H4 (cell line): ENCODE results near the gene CDH4. TPM values are rescaled to one million over a fixed set of nuclear protein-coding genes. Genes with fewer than 3 reads are reported as not detected.

Experiments used
- DNase-seq: peaks from one replicate; pipeline ENCODE4 v3.0.0-alpha.2; 2015; ENCODE audit warnings: low spot score
- total RNA-seq: library from RNA; depleted of rRNA; stranded (reverse); fragments of >200 nt; shearing (Covaris generic); gene quantifications from 2 replicates; pipeline ENCODE4 v1.2.3, GENCODE V29; 2014

CDH4 gene
- total RNA-seq, 1 experiment from 2014 or later: 0.14 TPM

DNA sequence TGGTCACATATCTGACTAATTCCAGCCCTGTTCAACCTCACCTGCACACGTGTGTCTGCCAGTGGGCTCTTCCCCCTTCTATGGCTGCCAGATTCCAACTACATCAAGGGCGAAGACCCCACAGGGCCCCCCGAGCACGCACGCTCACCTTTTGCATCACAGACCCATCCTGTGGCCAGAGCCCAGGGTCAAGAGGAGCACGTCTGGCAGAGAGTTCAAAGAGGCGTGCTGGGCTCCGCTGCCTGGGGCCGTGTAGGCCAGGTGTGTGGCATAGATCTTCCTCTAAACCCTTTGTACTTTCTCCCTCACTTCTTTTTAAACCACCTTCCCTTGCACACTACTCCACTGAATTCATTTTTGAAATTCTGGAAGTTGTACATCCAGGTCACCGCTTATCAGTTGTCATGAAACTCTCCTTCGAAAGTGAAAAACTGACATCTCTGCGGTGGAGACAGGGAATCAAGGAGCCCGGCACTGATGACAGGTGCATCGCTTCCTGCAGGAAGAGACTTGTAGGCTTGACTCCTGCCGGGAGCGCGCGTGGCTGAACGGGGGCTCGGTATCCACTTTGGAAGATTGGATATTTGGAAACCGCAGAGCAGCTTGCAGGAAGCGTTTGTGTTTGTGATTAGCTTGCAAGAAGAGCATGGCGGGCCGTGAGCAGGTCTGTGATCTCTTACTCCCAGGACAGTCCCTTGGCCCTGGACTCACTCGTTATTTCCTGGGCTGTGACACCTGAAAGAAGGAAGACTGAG, 397.2 kb downstream of the CDH4 start:
- DNase-seq: no peak

DNA sequence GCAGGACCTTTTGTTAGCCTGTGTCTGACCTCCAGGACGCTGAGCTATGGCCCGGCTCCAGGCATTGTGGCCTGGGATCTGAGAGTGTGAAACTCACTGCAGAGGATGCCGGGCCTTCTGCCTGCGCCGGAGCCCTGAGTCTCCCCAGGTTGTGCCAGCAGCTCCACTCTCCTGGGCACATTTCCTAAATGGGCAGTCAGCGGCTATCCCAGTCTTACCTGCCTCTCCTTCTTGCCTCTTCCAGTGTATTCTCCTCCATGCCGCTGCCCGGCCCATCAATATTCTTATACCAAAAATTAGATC, 397.8 kb downstream of the CDH4 start:
- DNase-seq: no peak

DNA sequence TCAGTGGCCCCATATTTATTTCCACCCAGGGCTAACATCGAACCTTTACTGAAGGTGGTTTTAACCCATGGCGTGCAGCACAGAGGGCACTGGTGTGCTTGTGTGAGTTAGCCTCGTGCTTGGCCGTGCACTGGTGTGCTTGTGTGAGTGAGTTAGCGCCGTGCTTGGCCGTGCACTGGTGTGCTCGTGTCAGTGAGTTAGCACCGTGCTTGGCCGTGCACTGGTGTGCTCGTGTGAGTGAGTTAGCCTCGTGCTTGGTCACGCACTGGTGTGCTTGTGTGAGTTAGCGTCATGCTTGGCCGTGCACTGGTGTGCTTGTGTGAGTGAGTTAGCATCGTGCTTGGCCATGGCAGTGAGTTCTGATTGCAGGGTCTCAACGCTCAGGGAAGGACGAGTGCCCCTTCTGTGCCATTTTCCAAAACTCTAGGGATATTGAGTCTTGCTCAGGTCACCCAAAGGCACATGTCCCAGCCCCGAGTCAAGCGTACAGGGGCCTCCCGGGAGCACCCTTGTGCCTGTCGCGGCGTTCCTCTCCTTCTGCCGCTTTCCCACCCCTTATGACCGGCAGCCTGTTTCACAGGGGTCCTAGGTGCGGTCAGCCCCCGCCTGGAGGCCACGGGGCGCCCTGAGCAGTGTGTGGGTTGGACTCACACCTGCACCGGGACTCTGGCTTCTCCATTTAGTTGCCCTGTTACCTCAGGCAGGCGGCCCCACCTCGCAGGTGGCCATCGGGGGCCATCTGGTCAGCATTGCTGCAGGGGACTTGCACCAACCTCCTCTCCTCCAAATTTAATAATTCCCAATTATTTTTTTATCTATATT, 399.1 kb downstream of the CDH4 start:
- DNase-seq: no peak

DNA sequence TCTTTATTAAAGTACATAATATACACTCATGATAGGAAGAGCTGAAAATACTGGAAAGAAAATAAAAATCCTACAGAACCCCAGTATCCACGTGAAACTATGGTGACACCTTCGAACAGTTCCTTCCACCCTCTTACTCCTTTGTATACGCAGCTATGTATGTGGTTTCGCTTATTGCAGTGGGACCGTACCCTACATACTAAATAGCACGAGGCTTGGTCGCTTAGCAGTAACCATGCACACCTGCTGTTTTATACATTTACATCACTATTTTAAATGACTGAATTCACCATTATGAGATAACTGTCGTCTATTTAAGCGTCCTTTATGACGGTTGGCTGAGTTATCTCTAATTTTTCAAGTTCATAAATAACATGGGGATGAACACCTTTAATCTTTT, 400.1 kb downstream of the CDH4 start:
- DNase-seq: no peak

DNA sequence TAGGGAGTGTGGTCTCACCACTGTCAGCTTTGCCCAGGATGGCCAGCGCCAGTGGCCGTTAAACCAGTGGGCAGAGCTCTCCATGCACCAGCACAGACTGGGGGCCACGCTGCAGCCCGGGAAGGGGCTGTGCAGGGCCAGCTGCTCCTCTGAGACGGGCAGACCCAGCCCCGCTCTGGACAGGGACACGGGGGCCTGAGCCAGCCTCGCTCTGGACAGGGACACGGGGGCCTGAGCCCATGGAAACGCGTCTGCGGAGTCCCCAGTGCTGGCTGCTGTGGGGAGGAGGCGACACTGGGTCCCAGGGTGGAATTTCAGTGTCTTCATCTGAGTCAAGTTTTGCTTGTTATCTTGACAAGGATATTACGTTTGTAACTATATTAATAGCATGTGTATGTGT, 402.7 kb downstream of the CDH4 start:
- no peak for DNase-seq

DNA sequence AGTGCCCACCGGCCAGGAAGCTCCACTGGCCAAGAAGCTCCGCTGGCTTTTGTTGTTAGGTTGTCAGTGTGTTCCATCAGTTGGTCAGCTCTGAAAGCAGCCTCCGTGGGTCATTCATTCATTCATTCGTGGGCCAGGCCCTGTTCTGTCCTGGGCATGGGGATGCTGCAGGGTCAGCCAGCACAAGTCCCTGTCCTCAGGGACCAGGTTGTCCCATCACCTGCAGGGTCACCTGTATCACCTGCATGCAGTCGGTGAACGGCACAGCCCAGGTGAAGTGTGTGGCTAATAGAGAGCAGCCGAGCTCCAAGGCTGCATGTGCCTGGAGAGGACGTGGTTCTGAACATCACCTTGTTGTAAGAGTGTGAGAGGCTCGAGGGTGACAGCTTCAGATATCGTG, 403.5 kb downstream of the CDH4 start:
- no peak for DNase-seq

DNA sequence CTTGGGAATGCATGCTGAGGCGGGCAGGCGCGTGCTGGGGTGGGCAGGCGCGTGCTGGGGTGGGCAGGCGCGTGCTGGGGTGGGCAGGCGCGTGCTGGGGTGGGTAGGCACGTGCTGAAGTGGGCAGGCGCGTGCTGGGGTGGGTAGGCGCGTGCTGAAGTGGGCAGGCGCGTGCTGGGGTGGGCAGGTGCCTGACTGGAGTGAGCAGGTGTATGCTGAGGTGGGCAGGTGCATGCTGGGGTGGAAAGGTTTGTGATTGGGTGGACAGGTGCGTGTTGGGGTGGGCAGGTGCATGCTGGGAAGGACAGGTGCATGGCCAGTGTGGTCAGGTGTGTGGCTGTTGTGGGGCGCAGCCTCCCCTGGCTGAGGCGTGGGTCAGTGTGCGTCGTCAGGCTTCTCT, 404.1 kb downstream of the CDH4 start:
- no peak for DNase-seq

DNA sequence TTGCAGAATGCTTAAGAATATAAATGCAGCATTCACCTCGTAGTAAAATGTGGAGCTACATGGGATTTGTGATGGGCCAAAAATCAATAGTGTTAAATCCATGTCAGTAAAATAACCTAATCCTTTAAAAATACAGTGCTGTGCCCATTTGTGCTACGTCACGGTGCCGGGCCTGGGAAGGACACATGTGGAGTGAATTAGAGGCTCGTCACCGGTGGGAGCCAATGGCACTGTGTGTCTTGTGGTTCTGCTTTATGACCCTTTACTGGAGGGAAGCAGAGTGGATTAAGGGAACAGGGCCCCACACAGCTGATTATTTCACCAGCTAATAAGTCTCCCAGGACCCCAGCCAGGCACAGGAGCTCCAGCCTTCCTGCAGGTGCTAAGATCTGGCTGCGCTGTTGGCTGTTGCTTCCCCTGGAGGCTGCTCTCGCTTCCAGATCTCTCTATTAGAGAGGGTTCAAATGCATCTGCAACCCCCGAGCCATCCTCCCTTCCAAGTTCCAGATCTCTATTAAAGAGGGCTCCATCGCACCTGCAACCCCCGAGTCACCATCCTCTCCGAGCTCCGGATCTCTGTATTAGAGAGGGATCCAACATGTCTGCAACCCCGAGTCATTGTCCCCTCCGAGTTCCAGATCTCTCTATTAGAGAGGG, 405.8 kb downstream of the CDH4 start:
- DNase-seq: no peak

DNA sequence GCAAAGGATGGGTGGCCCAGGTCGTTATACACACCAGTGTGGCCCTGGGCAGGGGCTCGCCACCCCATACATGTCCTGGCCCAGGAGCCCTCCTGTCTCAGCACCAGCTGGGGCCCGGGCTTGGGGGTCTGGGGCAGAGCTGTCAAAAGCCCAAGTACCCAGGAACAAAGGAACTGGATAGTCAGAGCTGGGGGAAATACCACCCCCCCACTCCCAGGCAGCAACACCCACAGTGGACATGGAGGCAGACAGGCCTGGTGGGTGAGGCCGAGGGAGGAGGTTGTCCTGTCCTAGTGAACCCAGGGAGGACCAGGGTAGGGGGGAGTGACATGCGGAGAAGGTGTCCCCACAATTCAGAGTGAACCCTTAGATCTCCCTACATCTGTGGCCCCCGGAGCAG, 406.5 kb downstream of the CDH4 start:
- no peak for DNase-seq

DNA sequence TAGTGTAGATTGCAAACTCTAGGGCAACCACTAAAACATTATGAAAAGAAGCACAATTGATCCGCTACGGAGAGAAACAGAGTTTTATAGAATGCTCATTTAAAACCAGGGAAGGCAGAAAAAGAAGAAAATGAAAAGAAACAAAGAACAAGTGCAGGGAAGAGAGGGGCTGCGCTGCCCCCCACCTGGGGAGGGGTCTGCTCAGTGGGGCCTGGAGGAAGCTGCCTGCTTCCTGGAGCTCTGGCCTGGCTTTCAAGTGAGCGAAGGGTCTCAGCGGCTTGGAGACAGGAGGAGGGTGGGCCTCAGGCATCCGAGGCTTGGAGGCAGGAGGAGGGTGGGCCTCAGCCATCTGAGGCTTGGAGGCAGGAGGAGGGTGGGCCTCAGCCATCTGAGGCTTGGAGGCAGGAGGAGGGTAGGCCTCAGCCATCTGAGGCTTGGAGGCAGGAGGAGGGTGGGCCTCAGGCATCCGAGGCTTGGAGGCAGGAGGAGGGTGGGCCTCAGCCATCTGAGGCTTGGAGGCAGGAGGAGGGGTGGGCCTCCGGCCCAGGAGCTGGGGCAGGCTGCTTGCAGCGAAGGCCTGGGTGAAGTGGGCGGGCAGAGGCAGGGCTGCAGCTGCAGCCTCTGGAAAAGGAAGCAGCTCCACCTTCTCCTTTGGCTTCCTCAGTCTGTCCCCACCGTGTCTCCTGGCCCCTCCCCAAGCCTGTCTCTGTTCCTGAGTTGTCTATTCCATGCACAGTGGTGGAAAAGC, 407.4 kb downstream of the CDH4 start:
- DNase-seq: no peak

DNA sequence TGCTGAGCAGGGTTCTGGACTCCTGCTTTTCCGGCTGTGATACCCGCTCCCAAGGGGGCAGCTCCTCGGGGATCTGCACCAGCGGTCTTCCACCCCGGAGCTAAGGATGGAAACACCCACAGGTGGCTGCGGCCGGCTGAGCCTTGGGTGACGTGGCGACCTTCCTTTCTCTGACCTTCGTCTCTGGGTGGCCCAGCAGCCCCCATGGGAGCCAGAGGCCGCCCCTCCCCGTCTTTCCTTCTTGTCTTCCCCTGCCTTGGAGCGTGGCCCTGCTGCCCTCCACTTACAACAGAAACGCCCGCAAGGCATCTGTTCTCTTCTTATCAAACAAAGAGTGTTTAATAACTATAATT, 407.9 kb downstream of the CDH4 start:
- DNase-seq: no peak

DNA sequence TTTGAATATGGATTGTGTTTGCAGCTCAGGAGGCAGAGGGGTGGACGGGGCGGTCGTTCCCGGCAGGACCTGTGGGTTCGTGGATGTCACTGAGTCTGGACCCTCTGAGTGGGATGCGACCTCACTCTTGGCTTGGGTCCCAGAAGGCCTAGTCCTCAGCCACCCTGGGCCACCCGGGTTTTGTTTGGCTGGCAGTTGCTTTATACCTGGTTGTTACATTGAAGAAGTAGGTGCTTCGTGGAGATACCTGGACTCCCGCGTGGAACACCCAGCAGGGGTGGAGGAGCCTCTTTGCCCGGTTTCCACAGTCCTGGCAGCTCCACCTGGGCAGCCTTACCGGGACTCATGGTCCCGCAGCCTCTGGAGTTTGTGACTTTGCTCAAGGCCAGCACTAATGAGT, 408.5 kb downstream of the CDH4 start:
- no peak for DNase-seq

DNA sequence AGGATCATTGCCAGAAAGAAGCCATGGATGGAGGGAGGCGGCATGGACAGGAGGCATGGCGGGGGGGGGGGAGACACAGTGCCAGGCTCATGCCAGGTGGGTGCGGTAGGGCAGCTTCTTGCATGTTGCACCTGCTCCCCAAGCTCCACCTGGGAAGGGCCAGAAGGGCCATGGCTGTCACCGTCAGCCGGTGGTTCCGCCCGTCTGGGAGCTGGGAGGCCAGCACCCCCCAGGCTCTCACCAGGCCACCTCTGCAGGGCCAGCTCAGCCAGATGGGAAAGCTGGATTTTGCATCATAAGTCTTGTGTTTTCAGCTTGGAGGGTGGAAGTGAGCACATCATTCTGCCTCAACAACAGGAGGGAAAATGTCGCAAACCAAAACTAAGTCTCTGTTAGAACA, 409.0 kb downstream of the CDH4 start:
- DNase-seq: no peak

DNA sequence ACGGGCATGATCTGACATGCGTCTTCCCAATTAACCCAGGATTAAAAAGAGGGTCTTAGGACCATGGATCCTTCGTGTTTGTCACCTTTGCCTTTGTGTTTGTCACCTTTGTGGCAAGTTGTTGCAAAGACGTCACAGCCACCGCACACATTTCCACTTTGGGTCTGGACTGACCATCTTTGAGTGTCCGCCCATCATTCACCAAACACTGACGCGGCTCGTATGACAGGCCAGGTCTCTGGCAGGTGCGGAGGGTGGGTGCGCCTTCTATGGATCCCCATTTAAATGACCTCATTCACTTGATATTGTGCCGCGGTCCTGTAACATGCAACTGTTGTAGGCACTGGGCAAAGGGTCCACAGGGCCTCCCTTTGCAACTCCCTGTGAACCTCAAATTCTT, 409.5 kb downstream of the CDH4 start:
- no peak for DNase-seq

DNA sequence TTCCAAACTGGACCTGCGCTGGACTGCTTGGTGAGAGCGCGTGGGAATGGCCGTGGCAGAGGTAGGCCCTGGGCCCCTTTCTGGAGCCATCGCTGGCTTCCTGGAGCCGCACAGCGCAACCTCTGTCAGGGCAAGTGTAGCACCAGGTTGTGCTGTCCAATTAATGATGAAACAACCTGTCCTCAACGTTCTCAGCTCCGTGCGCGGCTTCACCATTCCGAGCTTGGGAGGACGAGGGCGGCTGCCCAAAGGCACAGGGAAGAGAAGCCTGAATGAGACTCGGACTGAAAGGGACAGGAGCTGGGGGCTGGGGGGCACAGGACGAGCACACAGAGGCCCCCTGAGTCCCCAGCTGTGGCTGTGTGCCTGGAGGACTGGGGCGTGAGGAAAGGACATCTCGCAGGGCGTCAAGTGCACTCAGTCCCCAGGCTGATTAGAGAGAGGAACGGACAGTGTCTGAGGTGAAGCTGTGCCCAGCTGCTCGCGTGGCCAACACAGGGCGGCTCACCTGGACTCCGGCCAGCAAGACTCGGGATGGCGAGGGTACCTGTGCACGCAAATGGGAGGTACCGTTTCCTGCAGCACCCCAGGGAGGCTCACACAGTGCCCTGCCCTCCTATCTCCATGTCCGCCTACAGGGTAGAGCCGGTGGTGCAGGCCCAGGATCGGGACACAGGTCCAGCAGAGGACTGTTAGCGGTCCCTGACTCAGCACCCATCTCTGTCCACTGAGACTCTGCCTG, 410.3 kb downstream of the CDH4 start:
- DNase-seq: no peak

DNA sequence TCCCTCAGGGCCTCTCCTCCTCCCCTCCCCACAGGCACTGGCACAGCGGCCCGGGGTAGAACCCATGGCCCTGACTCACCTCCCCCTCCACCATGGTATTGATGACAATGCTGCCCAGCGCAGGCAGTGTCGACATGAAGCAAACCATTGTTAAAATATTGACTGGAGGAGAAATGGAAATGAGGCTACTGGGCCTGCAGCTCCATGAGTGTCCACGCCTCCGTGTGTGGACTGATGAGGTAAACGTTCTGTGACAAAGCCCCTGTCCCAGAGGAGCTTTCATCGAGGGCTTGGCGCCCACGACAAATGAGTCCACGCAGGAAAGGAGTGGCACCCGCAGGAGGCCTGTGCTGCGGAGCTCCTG, 410.9 kb downstream of the CDH4 start:
- no peak for DNase-seq

DNA sequence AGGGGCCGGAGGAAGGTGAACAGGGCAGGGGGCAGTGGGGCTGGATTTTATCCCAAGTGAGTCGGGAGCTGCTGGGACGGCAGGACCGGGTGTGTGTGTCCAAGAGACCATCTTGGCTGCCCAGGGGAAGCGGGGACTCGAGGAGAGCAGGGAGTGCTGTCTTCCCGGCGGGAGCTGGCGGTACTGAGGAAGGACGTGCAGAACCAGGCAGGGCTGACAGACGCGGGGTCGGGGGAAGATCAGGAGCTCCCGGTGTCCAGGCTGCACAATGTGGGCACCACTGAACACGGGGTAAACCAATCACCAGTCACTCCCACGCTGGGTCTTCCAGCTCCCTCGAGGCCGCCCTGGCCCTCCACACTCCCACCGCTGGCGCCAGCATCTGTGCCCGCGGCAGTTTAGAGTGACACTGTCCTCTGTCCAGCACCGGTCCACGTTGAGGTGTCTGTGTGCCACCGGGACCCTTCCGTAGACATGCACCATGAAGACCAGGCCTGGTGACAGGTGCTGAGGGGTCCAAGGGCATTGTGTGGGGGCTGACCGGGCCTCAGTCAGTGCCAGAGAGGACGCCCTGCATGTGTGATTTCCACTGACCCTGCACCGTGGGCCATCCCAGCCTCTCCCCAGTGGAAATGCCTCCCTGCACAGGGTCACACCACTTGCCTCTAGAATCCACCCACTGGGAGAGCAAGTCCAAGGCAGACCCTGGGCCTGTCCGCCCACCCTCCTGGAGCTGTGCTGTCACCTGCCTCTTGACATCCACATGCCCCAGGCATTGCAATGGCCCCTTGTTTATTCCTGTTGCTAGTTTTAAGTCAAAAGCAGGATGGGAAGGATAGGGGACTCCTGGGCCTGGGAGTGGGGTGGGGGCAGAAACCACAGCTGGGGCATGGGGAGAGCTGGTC, 411.7 kb downstream of the CDH4 start:
- DNase-seq: no peak

DNA sequence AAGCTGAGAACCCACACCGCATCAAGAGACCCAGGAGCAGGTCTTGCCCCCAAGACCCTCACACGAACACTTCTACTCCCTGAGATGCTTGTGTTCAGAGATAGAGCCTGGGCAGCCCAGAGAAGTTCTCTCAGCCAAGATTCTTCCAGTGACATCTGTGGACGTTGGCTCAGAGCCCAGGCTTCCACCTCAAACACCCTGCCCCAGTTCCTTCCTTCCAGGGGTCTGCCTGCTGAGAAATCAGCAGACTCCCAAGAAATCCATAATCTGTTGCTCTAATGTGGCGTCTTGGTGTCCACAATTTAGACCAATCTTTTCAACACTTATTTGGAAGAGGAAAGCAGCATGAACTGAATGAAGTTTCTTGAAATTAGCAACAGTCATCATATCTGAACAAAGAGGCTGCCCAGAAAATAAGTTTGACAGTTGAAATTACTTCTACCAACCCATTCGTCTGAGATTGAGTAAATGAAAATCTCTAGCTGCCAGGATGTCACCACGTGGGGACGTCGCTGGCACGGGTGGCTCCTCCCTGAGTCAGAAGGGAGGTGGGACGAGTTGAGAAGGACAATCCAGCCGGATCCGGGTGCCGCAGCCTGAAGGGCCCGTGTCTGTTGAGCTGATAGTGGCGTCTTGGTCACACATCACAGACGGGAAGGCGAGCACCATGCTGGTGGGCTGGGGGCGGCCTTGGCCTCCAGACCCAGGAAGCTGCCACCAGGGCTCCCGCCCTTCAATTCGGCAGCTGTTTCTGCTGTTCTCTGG, 412.7 kb downstream of the CDH4 start:
- no peak for DNase-seq

DNA sequence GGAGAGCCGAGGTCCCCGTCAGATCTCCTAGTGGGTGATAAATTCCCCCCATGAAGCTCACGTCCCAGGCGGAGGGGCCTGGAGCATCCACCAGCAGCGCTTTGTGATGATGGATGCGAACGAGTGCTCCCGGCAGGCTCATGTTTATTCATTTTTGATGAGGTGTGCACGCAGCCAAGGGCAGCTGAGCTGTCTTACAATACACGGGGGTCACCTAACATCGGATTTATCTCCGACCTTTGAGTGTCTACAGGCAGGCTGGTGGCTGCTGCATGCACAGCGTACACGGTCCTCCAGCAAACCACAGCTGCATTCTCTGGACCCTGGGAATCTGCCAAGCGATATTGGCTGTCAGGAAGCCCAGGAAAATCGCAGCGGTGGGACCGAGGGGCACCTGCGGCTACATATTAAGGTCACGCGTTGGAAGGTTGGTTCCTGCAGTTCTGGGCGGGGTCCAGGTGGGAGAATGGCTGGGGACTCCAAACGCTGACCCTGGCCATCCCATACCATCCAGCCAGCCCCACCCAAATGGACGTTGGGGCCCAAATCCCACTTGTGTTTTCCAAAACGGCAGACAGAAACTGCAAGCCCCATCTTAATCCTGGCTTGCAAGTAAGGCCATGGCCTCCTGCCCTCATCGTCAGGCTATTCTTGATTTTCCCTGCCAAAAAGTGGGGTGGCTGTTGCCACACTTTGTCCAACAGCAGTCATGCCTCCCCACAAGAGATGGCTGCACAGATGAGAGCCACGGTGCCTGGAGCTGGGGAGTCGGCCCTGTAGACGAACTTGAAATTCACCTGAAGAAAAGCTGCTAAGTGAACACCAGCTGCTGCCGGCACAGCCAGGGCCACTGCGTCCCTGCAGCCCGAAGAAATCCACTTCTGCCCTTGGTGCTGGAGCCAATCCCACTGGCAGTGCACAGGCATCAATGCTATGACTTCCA, 413.7 kb downstream of the CDH4 start:
- no peak for DNase-seq
